ENCODE data around the gene GOLGB1.
"Not testable (repeated sequence)": the region's sequence is repeated elsewhere in the genome, so short reads cannot be mapped to it uniquely, and the experiment has no call there.

Gene GOLGB1

DNA sequence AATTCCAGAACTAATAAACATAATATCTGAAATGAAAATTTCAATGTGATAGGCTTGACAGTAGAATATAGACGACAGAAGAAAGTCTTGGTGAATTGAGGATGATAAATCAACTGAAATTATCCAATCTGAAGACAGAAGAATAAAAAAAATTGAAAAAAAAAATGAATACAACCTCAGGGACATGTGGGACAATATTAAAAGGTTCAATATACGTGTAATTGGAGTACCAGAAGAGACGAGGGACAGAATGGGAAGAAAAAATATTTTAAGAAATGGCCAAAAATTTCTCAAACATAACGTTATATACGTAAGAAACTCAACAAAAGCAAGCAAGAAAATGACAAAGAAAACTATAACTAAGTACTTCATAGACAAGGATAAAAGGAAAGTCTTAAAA lies 45.6 kb downstream of the GOLGB1 start:
- DNase-seq (ENCODE audit: low read depth, low spot score) = no peak
- no peak overlapping the region for H3K4me3 ChIP-seq (ENCODE audit: low read length)

GRCh38 chr3:121698901-121699300 lies 50.6 kb downstream of the GOLGB1 start:
- DNase-seq (ENCODE audit: low read depth, low spot score) = no peak
- H3K4me3 ChIP-seq (ENCODE audit: low read length) = no peak overlapping the region

DNA sequence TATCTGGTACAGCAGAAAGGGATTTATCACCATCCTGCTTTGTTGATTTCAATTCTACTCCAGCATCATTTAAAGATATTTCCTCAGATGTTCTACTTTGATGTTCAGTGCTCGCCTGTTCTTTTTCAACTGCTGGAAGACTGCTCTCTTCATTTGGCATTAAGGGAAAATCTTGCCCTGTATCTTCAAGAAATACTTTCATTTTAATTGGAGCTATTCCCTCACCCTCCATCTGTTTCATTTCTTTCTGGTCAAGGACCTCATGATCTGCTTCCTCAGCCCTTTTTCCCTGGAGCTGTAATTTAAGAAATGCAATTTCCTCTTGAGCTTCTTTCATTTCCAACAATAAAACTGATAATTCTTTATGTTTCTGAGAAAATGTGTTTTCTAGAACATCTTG lies 51.1 kb downstream of the GOLGB1 start:
- DNase-seq (ENCODE audit: low read depth, low spot score) = no peak
- H3K4me3 ChIP-seq (ENCODE audit: low read length) = no peak overlapping the region

- no peak for DNase-seq (ENCODE audit: low read depth, low spot score)
Measured at GRCh38 chr3:121696186-121696585, 53.4 kb downstream of the GOLGB1 start.

GRCh38 chr3:121692010-121692699 lies 57.4 kb downstream of the GOLGB1 start:
- no peak for DNase-seq (ENCODE audit: low read depth, low spot score)
- H3K4me3 ChIP-seq (ENCODE audit: low read length) = no peak overlapping the region

More at GRCh38 chr3:121696186-121696585, 53.4 kb downstream of the GOLGB1 start:
- no peak overlapping the region for H3K4me3 ChIP-seq (ENCODE audit: low read length)

- no peak overlapping the region for H3K4me3 ChIP-seq (ENCODE audit: low read length)
- DNase-seq (ENCODE audit: low read depth, low spot score) = no peak
Measured at GRCh38 chr3:121690777-121691405, 58.6 kb downstream of the GOLGB1 start.

DNA sequence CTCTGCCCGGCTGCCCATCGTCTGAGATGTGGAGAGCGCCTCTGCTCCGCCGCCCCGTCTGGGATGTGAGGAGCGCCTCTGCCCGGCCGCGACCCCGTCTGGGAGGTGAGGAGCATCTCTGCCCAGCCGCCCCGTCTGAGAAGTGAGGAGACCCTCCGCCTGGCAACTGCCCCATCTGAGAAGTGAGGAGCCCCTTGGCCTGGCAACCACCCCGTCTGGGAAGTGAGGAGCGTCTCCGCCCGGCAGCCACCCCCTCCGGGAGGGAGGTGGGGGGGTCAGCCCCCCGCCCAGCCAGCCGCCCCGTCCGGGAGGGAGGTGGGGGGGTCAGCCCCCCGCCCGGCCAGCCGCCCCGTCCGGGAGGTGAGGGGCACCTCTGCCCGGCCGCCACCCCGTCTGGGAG lies 60.8 kb downstream of the GOLGB1 start:
- not testable (repeated sequence) for DNase-seq (ENCODE audit: low read depth, low spot score); H3K4me3 ChIP-seq (ENCODE audit: low read length)

- no peak overlapping the region for H3K4me3 ChIP-seq (ENCODE audit: low read length)
- DNase-seq (ENCODE audit: low read depth, low spot score) = no peak
Measured at GRCh38 chr3:121681792-121682191, 67.7 kb downstream of the GOLGB1 start.

- no peak overlapping the region for H3K4me3 ChIP-seq (ENCODE audit: low read length)
- no peak for DNase-seq (ENCODE audit: low read depth, low spot score)
Measured at GRCh38 chr3:121677141-121677540, 72.4 kb downstream of the GOLGB1 start.

- no peak for DNase-seq (ENCODE audit: low read depth, low spot score)
- H3K4me3 ChIP-seq (ENCODE audit: low read length) = no peak overlapping the region
Measured at GRCh38 chr3:121670676-121671075, 78.9 kb downstream of the GOLGB1 start.

DNA sequence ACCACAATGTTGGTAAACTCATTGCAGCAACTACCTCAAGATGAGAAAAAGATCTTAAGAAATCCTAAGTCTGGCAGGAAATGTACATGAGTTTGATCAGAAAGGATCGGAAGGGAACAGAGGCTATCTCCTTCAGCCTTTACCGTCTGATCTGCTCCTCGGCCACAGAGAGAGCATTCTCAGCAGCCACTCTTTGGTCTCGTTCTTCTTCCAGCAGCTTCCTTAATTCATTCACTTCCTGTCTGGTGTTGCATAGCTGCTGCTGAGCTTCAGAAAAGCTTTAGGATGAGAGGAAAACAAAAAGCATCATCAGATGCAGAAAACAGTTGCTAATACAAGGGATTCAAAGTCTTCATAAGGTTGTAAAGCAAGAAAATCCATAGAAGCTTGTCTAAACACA lies 82.2 kb downstream of the GOLGB1 start:
- no peak overlapping the region for H3K4me3 ChIP-seq (ENCODE audit: low read length)
- no peak for DNase-seq (ENCODE audit: low read depth, low spot score)

DNA sequence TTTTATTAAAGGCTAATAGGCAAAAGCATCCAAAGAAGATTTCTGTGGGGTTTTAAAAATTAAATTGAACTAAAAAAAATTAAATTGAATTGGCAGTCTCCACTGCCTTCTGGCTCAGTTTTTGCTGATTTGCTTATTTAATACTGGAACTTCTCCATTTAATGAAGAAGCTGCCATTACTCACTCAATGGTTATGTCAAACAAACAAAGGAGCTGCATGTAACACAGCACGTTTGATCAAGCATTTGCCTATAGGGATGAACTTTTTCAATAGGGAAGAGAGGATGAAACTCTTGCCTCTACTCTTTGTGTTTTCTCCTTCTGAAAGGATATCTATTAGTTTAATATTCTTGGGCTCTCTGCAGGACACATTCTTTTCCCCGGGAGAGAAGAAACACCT lies 84.1 kb downstream of the GOLGB1 start:
- no peak for DNase-seq (ENCODE audit: low read depth, low spot score)
- H3K4me3 ChIP-seq (ENCODE audit: low read length) = no peak overlapping the region

DNA sequence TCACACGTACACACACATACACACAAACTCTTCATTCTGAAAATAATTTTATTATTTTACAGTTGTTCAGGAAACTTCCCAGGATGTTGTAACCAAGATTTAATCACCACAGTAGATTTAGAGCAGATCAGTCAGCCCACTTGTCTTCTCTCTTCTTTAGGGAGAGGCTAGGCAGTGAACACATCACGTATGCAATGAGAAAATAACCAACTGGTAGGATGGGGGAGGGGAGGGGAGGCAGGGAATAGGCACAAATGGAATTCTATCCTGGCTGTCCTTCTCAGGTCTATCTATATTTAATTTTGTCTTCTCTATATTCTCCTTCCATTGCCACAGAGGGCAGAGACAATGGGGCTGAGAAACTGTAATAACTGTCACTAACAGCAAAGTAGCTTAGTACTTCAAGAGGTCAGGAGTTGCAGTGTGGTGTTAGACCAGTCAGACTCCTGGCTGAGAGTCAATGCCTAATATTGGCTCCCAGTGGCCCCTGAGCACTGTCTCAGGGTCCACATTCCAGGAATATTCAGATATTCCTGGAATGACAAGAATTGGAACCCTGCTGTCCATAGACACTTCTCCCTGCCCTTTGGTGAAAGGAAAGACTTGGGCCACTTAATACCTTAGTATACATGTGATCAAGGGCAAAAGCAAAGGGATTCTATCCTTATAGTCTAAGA lies 86.2 kb downstream of the GOLGB1 start:
- DNase-seq (ENCODE audit: low read depth, low spot score) = no peak
- no peak overlapping the region for H3K4me3 ChIP-seq (ENCODE audit: low read length)

- H3K4me3 ChIP-seq (ENCODE audit: low read length) = no peak overlapping the region
- no peak for DNase-seq (ENCODE audit: low read depth, low spot score)
Measured at GRCh38 chr3:121662742-121663141, 86.8 kb downstream of the GOLGB1 start.

DNA sequence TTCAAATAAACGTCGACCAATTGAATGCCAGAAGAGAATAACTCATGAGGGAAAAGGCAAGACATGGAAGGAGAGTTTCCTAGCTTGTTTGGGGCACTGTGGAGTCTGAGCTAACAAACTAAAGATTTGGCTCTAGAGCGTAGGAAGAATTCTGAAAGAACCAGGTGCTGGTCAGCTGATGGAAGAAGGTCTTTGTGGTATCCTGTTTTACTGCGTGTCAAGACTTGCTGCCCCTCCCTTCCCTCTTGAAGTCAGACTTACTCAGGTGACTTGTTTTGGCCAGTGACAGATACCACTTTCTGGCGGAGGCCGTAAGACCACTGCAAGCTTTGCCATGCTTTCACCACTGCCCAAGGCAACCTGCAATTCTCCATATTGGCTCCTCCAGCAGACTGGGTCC lies 88.2 kb downstream of the GOLGB1 start:
- no peak overlapping the region for H3K4me3 ChIP-seq (ENCODE audit: low read length)
- DNase-seq (ENCODE audit: low read depth, low spot score) = no peak

GRCh38 chr3:121660356-121661171 lies 89.0 kb downstream of the GOLGB1 start, which contains the start of gene HCLS1:
Gene HCLS1 (minus strand): TSS chr3:121660903. CDS start chr3:121658347, 2,556 bp downstream.
- peak; percentile 69 for DNase-seq (ENCODE audit: low read depth, low spot score)
- peak within 1 kb of the TSS; percentile 73 for H3K4me3 ChIP-seq (ENCODE audit: low read length)

DNA sequence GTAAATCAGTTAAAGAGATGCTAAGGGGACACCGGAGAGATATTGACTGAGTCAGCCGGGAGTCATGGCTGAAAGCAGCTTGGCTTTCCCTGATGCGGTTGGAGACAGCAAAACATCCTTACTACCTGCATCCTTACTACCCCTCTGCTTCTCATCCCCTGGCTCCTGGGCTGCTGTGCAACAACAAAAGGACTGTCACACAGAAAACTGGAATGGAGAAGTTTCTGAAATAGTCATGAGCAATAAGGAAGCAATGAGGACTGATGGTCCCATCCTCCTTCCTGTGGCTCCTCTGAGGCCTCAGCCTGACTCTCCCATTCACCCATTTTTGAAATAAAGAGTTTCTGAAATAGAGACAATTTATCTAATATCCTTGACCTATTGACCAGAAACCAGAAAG lies 90.0 kb downstream of the GOLGB1 start:
- peak overlapping the region; percentile 73 for H3K4me3 ChIP-seq (ENCODE audit: low read length)
- DNase-seq (ENCODE audit: low read depth, low spot score) = no peak

DNA sequence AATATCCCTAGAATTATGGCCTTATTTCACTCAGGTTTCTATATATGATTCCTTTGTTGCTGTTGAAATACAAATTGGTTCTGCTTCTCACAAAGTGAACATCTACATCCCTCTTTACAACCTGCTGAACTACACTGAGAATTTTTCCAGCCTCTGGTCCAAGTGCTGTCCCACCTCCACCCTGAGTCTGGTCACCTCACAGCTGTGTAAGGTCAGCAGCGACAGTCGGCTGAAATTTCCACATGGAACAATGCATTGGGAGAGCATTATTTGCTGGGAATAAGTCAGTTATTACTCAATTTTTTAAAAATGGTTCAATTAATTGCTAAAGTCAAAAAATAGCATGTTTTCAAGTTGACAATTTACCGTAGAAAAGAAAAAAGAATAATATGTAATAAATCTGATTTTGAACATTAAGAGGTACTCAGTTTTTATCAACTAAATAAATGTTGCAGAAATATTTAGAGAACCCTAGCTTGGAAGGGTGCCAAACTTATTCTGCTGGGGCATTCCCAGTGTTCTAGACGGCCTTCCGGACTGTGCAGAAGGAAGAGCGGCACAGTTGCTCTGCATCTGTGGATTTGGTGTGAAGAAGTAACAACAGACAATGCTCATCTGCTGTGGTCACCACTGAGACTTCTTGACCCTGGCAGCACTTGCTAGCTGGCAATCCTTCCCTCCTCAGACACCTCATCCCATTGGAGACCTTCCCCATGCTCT lies 90.7 kb downstream of the GOLGB1 start:
- DNase-seq (ENCODE audit: low read depth, low spot score) = no peak
- no peak overlapping the region for H3K4me3 ChIP-seq (ENCODE audit: low read length)
